Measurements from ENCODE around the gene RMDN2.

The RMDN2 gene

DNA sequence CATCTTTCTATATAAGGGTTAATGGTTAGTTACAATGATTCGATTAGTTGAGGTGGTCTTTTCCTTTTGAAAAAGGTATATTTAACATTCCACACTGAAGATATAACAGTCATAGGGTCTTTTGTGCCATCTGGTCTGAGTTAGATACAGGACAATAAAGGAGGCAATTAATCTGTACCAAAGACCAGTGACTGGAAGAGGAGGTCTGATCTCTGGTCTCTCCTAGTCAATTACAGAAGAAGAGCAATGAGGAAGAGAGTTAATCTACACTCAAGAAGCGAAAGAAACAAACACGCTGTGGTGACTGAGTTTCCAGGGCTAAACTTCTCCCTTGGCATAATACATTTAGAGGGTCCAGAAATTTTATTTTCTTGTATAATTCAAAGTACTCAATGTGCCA, 20.7 kb upstream of the RMDN2 start:
- Histone ChIP-seq H3K4me3 (ENCODE audit: low read depth, low read length) (no peak overlapping the region), H3K4me1 (no peaks in the 10 kb centered on the region), H3K36me3 (no peaks in the 10 kb centered on the region), H3K9me3 (no peaks in the 10 kb centered on the region), H3K27me3 (no peaks in the 10 kb centered on the region)
- DNase-seq: no peak
- TF ChIP-seq, protein P1, sequence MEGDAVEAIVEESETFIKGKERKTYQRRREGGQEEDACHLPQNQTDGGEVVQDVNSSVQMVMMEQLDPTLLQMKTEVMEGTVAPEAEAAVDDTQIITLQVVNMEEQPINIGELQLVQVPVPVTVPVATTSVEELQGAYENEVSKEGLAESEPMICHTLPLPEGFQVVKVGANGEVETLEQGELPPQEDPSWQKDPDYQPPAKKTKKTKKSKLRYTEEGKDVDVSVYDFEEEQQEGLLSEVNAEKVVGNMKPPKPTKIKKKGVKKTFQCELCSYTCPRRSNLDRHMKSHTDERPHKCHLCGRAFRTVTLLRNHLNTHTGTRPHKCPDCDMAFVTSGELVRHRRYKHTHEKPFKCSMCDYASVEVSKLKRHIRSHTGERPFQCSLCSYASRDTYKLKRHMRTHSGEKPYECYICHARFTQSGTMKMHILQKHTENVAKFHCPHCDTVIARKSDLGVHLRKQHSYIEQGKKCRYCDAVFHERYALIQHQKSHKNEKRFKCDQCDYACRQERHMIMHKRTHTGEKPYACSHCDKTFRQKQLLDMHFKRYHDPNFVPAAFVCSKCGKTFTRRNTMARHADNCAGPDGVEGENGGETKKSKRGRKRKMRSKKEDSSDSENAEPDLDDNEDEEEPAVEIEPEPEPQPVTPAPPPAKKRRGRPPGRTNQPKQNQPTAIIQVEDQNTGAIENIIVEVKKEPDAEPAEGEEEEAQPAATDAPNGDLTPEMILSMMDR (IDR thresholded peaks at IDR 0.05; ENCODE audit: low read depth, low read length): no peak

DNA sequence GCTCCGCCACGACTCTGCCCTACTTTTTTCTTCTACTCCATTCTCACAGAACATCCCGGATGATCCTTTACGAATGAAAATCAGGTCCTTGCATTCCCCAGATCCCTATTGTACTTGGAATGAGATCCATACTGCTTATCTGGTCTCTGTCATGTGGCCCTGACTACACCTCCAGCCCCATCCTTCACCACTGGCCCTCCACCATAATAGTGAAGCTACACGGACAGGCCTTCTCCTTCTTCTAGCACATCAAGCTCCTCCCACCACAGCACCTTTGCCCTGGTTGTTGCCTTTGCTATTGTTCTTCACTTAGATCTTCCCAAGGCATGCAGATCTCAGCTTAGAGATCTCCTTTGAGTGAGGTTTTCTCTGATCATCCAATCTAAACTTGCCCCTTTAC, 20.1 kb upstream of the RMDN2 start:
- no peak for DNase-seq
- H3K27me3 ChIP-seq: no peaks in the 10 kb centered on the region
- TF ChIP-seq, protein P1 (IDR thresholded peaks at IDR 0.05; ENCODE audit: low read depth, low read length): no peak
- no peak overlapping the region for H3K4me3 ChIP-seq (ENCODE audit: low read depth, low read length)
- H3K36me3 ChIP-seq: no peaks in the 10 kb centered on the region
- H3K9me3 ChIP-seq: no peaks in the 10 kb centered on the region
- no peaks in the 10 kb centered on the region for H3K4me1 ChIP-seq

DNA sequence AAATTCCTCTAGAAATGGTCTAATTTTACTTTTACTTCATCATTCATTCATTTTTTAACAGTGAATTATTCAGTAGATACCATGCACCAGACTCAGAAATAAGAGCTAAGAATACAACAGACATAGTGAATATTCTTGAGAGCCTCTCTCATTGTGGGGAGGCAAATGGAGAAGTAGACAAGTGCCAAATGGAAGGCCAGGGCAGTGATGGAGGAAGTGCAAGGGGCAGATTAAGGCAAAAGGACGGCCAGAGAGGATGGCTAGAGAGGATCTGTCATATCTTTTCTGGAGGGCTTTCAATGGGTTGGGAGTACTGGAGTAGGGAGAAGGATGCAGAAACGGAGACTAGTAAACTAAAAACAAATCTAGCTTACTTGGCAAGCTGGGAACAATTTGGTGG, 19.0 kb upstream of the RMDN2 start:
- Histone ChIP-seq H3K4me1 (no peaks in the 10 kb centered on the region), H3K9me3 (no peaks in the 10 kb centered on the region), H3K36me3 (no peaks in the 10 kb centered on the region), H3K4me3 (ENCODE audit: low read depth, low read length) (no peak overlapping the region), H3K27me3 (no peaks in the 10 kb centered on the region)
- no peak for DNase-seq
- TF ChIP-seq, protein P1 (IDR thresholded peaks at IDR 0.05; ENCODE audit: low read depth, low read length): no peak

DNA sequence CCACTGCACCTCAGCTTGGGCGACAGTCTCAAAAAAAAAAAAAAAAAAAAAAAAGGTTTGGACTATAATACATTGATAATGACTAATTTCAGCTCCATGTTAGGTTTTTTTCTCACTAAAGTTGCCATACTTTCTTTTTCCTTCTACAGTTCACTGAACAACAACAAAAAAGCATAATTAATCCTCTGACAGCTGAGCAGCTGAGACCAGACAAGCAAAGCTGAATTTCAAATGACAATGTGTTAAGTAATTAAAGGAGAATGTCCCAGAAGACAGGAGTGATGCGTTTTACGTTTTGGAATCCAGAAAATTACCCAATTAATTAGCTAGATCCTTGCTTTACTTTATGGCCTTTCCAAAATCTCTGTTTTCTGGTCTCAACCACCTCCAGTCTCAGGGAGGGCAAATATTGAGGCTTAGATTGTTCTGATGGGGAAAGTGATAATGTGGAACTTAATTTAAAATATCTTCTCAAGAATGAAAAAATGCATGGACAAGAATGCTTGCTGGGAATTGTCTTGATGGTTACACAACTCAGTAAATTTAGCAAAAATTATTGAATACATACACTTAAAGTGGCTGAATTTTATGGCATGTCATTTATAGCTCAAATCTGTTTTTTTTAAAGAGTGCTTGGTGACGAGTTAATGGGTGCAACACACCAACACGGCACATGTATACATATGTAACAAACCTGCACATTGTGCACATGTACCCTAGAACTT, 17.4 kb upstream of the RMDN2 start:
- TF ChIP-seq, protein P1 (IDR thresholded peaks at IDR 0.05; ENCODE audit: low read depth, low read length): no peak
- Histone ChIP-seq H3K9me3 (no peaks in the 10 kb centered on the region), H3K27me3 (no peaks in the 10 kb centered on the region), H3K36me3 (no peaks in the 10 kb centered on the region), H3K4me3 (ENCODE audit: low read depth, low read length) (no peak overlapping the region), H3K4me1 (no peaks in the 10 kb centered on the region)
- DNase-seq: no peak

DNA sequence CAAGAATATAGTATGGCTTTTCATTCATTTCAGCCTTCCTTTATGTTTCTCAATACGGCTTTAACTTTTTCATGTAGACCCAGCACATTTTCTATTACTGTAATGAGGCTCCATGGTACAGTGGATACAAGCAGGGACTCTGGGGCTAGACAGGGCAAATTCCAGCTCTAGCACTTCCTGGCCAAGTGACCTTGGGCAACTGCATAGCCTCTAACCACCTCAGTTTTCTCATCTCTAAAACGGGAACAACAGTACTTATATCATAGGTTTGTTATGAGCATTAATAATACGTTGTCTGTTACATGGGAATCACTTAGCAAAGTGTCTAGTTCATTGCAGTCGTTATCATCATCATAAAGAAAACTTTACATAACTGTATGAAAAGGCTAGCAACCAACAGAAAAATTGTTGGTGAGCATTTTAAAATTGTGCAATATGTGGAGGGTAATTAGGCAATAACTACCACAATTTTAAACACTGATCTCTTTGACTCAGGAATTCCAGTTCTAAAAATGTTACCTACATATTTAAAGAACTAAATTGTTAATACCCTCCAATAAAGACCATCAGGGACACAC, 13.7 kb upstream of the RMDN2 start:
- TF ChIP-seq, protein P1 (IDR thresholded peaks at IDR 0.05; ENCODE audit: low read depth, low read length): no peak

DNA sequence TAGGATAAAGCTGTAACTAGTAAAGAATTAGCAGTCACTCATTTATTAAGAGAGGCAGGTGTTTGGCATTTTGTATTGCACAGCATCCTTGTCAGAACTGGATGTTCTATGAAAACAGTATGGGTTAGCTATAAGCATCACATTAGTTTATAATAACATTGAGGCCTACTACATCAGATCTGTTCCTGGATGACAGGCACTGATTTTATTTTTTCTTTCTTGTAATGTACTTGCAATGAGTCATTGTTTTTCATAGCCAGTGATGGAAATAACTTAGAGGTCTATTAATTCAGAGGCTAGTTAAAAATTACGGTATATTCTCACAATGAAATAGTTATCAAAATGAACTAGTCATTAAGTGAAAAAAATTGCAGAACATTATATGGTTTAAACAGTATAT, 13.0 kb upstream of the RMDN2 start:
- H3K4me3 ChIP-seq (ENCODE audit: low read depth, low read length): no peak overlapping the region
- no peaks in the 10 kb centered on the region for H3K36me3 ChIP-seq
- H3K9me3 ChIP-seq: no peaks in the 10 kb centered on the region
- DNase-seq: no peak
- no peaks in the 10 kb centered on the region for H3K4me1 ChIP-seq
- TF ChIP-seq, protein P1 (IDR thresholded peaks at IDR 0.05; ENCODE audit: low read depth, low read length): no peak
- H3K27me3 ChIP-seq: no peaks in the 10 kb centered on the region

More for the DNA sequence above, 13.7 kb upstream of the RMDN2 start:
- Histone ChIP-seq H3K9me3 (no peaks in the 10 kb centered on the region), H3K36me3 (no peaks in the 10 kb centered on the region), H3K27me3 (no peaks in the 10 kb centered on the region), H3K4me1 (no peaks in the 10 kb centered on the region), H3K4me3 (ENCODE audit: low read depth, low read length) (no peak overlapping the region)
- no peak for DNase-seq

All from BE2C (cell line).